ENCODE measurements around the gene ADGRA1.

The ADGRA1 gene

GRCh38 chr10:133113847-133114246 is 26.1 kb downstream of the ADGRA1 start:
- Histone ChIP-seq H3K27me3 (ENCODE audit: control insufficient read depth in 1 of 2, insufficient read depth in 2 of 2, low read length in 2 of 2) (peaks cover 2 to 6% of the 10 kb centered on the region in 2 donors), H3K36me3 (ENCODE audit: control insufficient read depth in 2 of 2, insufficient read depth in 2 of 2, low read length in 2 of 2) (no peaks in the 10 kb centered on the region), H3K4me1 (ENCODE audit: control insufficient read depth, insufficient read depth, low read length) (no peaks in the 10 kb centered on the region), H3K9ac (ENCODE audit: low read length in 2 of 2) (no peak overlapping the region), H3K9me3 (ENCODE audit: control insufficient read depth in 2 of 2, low read length in 2 of 2) (peaks cover 0 to 6% of the 10 kb centered on the region in 2 donors), H3K4me3 (ENCODE audit: low read length in 2 of 2) (no peak overlapping the region), H3K27ac (ENCODE audit: low read length) (no peak overlapping the region)

DNA sequence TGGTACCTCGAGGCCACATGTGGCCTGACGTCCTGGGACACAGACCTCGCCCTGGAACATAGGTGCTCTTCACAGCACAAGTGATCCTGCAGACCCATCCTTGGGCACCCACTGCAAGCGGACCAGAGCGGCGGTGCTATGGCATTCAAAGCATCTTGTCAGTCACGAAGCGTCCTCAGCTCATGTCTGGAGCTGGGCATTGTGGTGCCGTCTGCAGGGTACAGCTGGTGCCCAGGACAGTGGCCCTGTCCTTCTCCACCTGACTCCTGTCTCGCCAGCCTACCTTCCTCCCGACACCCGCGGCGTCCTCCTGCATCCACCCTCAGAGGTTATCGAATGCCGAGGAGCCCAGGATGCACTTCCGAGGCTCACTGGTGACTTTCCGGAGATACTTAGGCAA is 26.5 kb downstream of the ADGRA1 start:
- H3K27ac ChIP-seq (ENCODE audit: low read length) = no peak overlapping the region
- H3K4me3 ChIP-seq (ENCODE audit: low read length in 2 of 2) = no peak overlapping the region
- peaks cover 2 to 6% of the 10 kb centered on the region in 2 donors for H3K27me3 ChIP-seq (ENCODE audit: control insufficient read depth in 1 of 2, insufficient read depth in 2 of 2, low read length in 2 of 2)
- no peaks in the 10 kb centered on the region for H3K36me3 ChIP-seq (ENCODE audit: control insufficient read depth in 2 of 2, insufficient read depth in 2 of 2, low read length in 2 of 2)
- no peak overlapping the region for H3K9ac ChIP-seq (ENCODE audit: low read length in 2 of 2)
- no peaks in the 10 kb centered on the region for H3K4me1 ChIP-seq (ENCODE audit: control insufficient read depth, insufficient read depth, low read length)
- peaks cover 0 to 10% of the 10 kb centered on the region in 2 donors for H3K9me3 ChIP-seq (ENCODE audit: control insufficient read depth in 2 of 2, low read length in 2 of 2)

GRCh38 chr10:133114726-133115452 is 27.2 kb downstream of the ADGRA1 start:
- Histone ChIP-seq H3K4me3 (ENCODE audit: low read length in 2 of 2) (no peak overlapping the region), H3K36me3 (ENCODE audit: control insufficient read depth in 2 of 2, insufficient read depth in 2 of 2, low read length in 2 of 2) (no peaks in the 10 kb centered on the region), H3K27me3 (ENCODE audit: control insufficient read depth in 1 of 2, insufficient read depth in 2 of 2, low read length in 2 of 2) (peaks cover 2 to 5% of the 10 kb centered on the region in 2 donors), H3K4me1 (ENCODE audit: control insufficient read depth, insufficient read depth, low read length) (no peaks in the 10 kb centered on the region), H3K9me3 (ENCODE audit: control insufficient read depth in 2 of 2, low read length in 2 of 2) (peaks cover 0 to 9% of the 10 kb centered on the region in 2 donors), H3K9ac (ENCODE audit: low read length in 2 of 2) (no peak overlapping the region), H3K27ac (ENCODE audit: low read length) (no peak overlapping the region)

DNA sequence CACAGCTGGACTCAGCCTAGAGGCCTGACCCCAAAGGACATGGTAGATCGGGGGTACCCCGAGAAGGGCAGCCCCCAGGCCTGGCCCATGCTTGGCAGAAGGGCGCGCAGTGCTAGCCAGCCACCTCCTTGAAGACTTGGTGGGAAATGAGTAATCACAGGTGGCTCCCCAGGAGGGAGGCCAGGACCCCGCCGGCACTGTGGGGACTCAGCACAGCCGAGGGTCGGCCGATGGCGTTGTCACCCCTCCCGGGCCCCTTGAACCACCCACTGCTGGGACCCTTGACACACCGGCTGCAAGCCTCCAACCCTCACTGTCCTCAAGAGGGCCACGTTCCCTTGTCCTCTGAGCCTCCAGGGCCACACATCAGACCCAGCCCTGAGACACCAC is 27.7 kb downstream of the ADGRA1 start:
- Histone ChIP-seq H3K4me1 (ENCODE audit: control insufficient read depth, insufficient read depth, low read length) (no peaks in the 10 kb centered on the region), H3K9me3 (ENCODE audit: control insufficient read depth in 2 of 2, low read length in 2 of 2) (peaks cover 0 to 9% of the 10 kb centered on the region in 2 donors), H3K4me3 (ENCODE audit: low read length in 2 of 2) (no peak overlapping the region), H3K9ac (ENCODE audit: low read length in 2 of 2) (no peak overlapping the region), H3K36me3 (ENCODE audit: control insufficient read depth in 2 of 2, insufficient read depth in 2 of 2, low read length in 2 of 2) (no peaks in the 10 kb centered on the region), H3K27me3 (ENCODE audit: control insufficient read depth in 1 of 2, insufficient read depth in 2 of 2, low read length in 2 of 2) (peaks cover 2 to 5% of the 10 kb centered on the region in 2 donors), H3K27ac (ENCODE audit: low read length) (no peak overlapping the region)

DNA sequence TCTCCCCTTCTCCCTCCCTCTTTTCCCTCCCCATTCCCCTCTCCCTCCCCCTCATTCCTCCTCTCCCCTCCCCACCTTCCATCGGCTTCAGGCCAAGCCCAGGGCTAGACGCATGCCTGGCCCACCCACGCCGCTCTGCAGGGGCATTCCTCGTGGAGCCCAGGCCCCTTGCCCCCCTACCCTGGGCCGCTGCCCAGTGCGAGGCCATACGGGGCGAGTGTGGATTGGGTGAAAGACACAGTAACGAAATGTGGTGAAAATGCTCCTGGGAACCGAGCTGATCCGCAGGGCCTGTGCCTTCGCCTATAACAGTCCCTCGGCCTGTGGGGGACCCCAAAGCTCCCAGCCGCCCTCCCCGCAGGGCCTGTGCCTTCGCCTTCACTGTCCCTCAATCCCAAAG is 28.3 kb downstream of the ADGRA1 start:
- H3K27ac ChIP-seq (ENCODE audit: low read length) = no peak overlapping the region
- peaks cover 2 to 5% of the 10 kb centered on the region in 2 donors for H3K27me3 ChIP-seq (ENCODE audit: control insufficient read depth in 1 of 2, insufficient read depth in 2 of 2, low read length in 2 of 2)
- H3K4me3 ChIP-seq (ENCODE audit: low read length in 2 of 2) = no peak overlapping the region
- no peak overlapping the region for H3K9ac ChIP-seq (ENCODE audit: low read length in 2 of 2)
- no peaks in the 10 kb centered on the region for H3K4me1 ChIP-seq (ENCODE audit: control insufficient read depth, insufficient read depth, low read length)
- H3K9me3 ChIP-seq (ENCODE audit: control insufficient read depth in 2 of 2, low read length in 2 of 2) = peaks cover 0 to 9% of the 10 kb centered on the region in 2 donors
- no peaks in the 10 kb centered on the region for H3K36me3 ChIP-seq (ENCODE audit: control insufficient read depth in 2 of 2, insufficient read depth in 2 of 2, low read length in 2 of 2)

- Histone ChIP-seq H3K27me3 (ENCODE audit: control insufficient read depth in 1 of 2, insufficient read depth in 2 of 2, low read length in 2 of 2) (peaks cover under 1 to 2% of the 10 kb centered on the region in 2 donors), H3K4me3 (ENCODE audit: low read length in 2 of 2) (no peak overlapping the region), H3K4me1 (ENCODE audit: control insufficient read depth, insufficient read depth, low read length) (no peaks in the 10 kb centered on the region), H3K36me3 (ENCODE audit: control insufficient read depth in 2 of 2, insufficient read depth in 2 of 2, low read length in 2 of 2) (no peaks in the 10 kb centered on the region), H3K9me3 (ENCODE audit: control insufficient read depth in 2 of 2, low read length in 2 of 2) (peaks cover 0 to 9% of the 10 kb centered on the region in 2 donors), H3K27ac (ENCODE audit: low read length) (no peak overlapping the region), H3K9ac (ENCODE audit: low read length in 2 of 2) (no peak overlapping the region)
Observed at GRCh38 chr10:133116455-133116854, 28.7 kb downstream of the ADGRA1 start.

GRCh38 chr10:133117036-133117687 is 29.4 kb downstream of the ADGRA1 start:
- Histone ChIP-seq H3K27ac (ENCODE audit: low read length) (no peak overlapping the region), H3K4me3 (ENCODE audit: low read length in 2 of 2) (no peak overlapping the region), H3K4me1 (ENCODE audit: control insufficient read depth, insufficient read depth, low read length) (no peaks in the 10 kb centered on the region), H3K27me3 (ENCODE audit: control insufficient read depth in 1 of 2, insufficient read depth in 2 of 2, low read length in 2 of 2) (peaks cover 2% of the 10 kb centered on the region in 2 donors), H3K9me3 (ENCODE audit: control insufficient read depth in 2 of 2, low read length in 2 of 2) (peaks cover 0 to 9% of the 10 kb centered on the region in 2 donors), H3K36me3 (ENCODE audit: control insufficient read depth in 2 of 2, insufficient read depth in 2 of 2, low read length in 2 of 2) (no peaks in the 10 kb centered on the region), H3K9ac (ENCODE audit: low read length in 2 of 2) (no peak overlapping the region)

- H3K4me1 ChIP-seq (ENCODE audit: control insufficient read depth, insufficient read depth, low read length) = no peaks in the 10 kb centered on the region
- no peak overlapping the region for H3K4me3 ChIP-seq (ENCODE audit: low read length in 2 of 2)
- peaks cover 2% of the 10 kb centered on the region in 2 donors for H3K27me3 ChIP-seq (ENCODE audit: control insufficient read depth in 1 of 2, insufficient read depth in 2 of 2, low read length in 2 of 2)
- H3K9me3 ChIP-seq (ENCODE audit: control insufficient read depth in 2 of 2, low read length in 2 of 2) = peaks cover 0 to 9% of the 10 kb centered on the region in 2 donors
- H3K27ac ChIP-seq (ENCODE audit: low read length) = no peak overlapping the region
- H3K36me3 ChIP-seq (ENCODE audit: control insufficient read depth in 2 of 2, insufficient read depth in 2 of 2, low read length in 2 of 2) = no peaks in the 10 kb centered on the region
- H3K9ac ChIP-seq (ENCODE audit: low read length in 2 of 2) = no peak overlapping the region
Observed at GRCh38 chr10:133117688-133118071, 30.0 kb downstream of the ADGRA1 start.

- Histone ChIP-seq H3K9me3 (ENCODE audit: control insufficient read depth in 2 of 2, low read length in 2 of 2) (peaks cover 0 to 9% of the 10 kb centered on the region in 2 donors), H3K4me1 (ENCODE audit: control insufficient read depth, insufficient read depth, low read length) (no peaks in the 10 kb centered on the region), H3K27me3 (ENCODE audit: control insufficient read depth in 1 of 2, insufficient read depth in 2 of 2, low read length in 2 of 2) (peaks cover 10 to 21% of the 10 kb centered on the region in 2 donors), H3K4me3 (ENCODE audit: low read length in 2 of 2) (no peak overlapping the region), H3K27ac (ENCODE audit: low read length) (no peak overlapping the region), H3K36me3 (ENCODE audit: control insufficient read depth in 2 of 2, insufficient read depth in 2 of 2, low read length in 2 of 2) (no peaks in the 10 kb centered on the region), H3K9ac (ENCODE audit: low read length in 2 of 2) (no peak overlapping the region)
Observed at GRCh38 chr10:133121479-133121878, 33.8 kb downstream of the ADGRA1 start.

DNA sequence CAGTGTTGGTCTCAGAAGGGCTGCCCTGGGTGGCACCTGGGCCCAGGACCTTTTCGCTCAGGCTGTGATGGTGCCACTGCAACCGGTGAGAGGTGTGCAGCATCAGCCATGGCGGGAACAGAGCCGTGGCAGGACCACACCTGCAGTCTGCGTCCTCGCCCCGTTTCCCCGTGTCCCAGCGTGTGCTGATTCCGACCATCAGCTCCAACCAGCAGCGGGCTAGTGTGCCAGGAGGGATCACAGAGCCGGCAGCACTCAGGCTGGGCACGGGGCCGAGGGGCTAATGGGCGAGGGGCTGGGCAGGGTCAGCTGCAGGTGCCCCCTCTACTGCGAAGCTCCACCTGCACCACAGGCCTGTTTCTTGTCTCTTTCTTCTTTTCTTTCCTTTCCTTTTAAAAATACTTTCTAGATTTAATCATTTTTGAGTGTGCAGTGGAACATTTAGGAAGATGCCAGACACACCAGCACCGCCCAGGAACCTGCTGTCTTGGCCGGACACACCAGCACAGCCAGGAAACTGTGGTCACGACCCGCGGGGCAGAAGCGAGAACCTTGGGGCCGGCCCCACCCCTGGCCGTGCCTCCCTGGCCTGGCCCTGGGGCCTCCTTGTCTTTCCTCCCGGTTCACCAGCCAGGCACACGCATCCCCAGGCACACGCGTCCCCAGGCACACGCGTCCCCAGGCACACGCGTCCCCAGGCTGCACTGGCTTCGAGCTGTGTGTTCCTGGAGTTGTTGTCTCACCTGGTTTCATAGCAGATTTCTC is 34.6 kb downstream of the ADGRA1 start:
- Histone ChIP-seq H3K9ac (ENCODE audit: low read length in 2 of 2) (no peak overlapping the region), H3K4me3 (ENCODE audit: low read length in 2 of 2) (no peak overlapping the region), H3K27me3 (ENCODE audit: control insufficient read depth in 1 of 2, insufficient read depth in 2 of 2, low read length in 2 of 2) (peaks cover 12 to 20% of the 10 kb centered on the region in 2 donors), H3K4me1 (ENCODE audit: control insufficient read depth, insufficient read depth, low read length) (no peaks in the 10 kb centered on the region), H3K9me3 (ENCODE audit: control insufficient read depth in 2 of 2, low read length in 2 of 2) (peaks cover 0 to 9% of the 10 kb centered on the region in 2 donors), H3K36me3 (ENCODE audit: control insufficient read depth in 2 of 2, insufficient read depth in 2 of 2, low read length in 2 of 2) (no peaks in the 10 kb centered on the region), H3K27ac (ENCODE audit: low read length) (no peak overlapping the region)
